Measurements from ENCODE around the gene AXIN2. TPM values are rescaled to one million over a fixed set of nuclear protein-coding genes. Genes with fewer than 3 reads are reported as not detected.

The AXIN2 gene
- total RNA-seq (2022; extraction: Qiagen RNA extraction; ENCODE audit: low read depth), result 0.57 to 0.97 TPM (median 0.70 TPM) in 5 replicates

GRCh38 chr17:65561452-65562205 is at the start of gene AXIN2:
TSS of gene AXIN2 (minus strand) at chr17:65561648. CDS start at chr17:65558620, 3,028 bp downstream.

